Measurements from ENCODE around the gene CXCL1. TPM values are rescaled to one million over a fixed set of nuclear protein-coding genes. Genes with fewer than 3 reads are reported as not detected.

Gene CXCL1
- total RNA-seq, 2 donors from 2014 or later, result 17.1 to 52.7 TPM

DNA sequence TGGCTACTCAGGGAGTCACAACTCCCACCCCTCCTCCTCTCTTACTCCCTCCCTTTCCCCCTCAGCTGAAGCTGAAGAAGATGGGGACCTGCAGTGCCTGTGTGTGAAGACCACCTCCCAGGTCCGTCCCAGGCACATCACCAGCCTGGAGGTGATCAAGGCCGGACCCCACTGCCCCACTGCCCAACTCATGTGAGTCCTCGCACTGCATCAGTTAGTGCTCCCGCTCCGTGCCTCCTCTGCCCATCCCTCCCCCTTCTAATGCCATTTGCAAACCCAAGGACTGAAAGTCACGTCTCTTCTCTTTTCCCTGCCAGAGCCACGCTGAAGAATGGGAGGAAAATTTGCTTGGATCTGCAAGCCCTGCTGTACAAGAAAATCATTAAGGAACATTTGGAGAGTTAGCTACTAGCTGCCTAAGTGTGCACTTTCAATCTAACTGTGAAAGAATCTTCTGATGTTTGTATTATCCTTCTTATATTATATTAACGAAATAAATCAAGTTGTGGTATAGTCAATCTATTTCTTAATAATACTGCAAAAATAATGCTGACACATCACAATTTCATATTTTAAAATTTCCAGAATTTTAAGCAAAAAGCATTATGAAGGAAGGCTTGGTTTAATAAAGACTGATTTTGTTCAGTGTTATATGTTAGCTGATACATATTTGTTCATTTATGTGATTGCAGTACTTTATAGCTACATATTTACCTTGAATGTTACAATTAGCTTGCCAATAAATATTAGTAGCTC is 15.3 kb upstream of the CXCL1 start:
- WGBS, 2 donors, result 37 to 38% methylated on average over 8 of the region's 8 CpGs
- Histone ChIP-seq H3K9me3 (no peaks in the 10 kb centered on the region), H3K36me3 (replicated peaks in 1 of 2; ENCODE audit: insufficient read depth in 1 of 2, low read depth in 2 of 2) (no peaks in the 10 kb centered on the region), H3K4me1 (peaks cover 15% of the 10 kb centered on the region), H3K27me3 (no peaks in the 10 kb centered on the region), H3K4me3 (no peak overlapping the region), H3K27ac (no peak overlapping the region)
- DNase-seq, result no peak
- intact Hi-C loops (cut with DNase I), result no loop called here
- no peak for TF ChIP-seq POLR2A (IDR thresholded peaks at IDR 0.05)
- TF ChIP-seq, protein P1, sequence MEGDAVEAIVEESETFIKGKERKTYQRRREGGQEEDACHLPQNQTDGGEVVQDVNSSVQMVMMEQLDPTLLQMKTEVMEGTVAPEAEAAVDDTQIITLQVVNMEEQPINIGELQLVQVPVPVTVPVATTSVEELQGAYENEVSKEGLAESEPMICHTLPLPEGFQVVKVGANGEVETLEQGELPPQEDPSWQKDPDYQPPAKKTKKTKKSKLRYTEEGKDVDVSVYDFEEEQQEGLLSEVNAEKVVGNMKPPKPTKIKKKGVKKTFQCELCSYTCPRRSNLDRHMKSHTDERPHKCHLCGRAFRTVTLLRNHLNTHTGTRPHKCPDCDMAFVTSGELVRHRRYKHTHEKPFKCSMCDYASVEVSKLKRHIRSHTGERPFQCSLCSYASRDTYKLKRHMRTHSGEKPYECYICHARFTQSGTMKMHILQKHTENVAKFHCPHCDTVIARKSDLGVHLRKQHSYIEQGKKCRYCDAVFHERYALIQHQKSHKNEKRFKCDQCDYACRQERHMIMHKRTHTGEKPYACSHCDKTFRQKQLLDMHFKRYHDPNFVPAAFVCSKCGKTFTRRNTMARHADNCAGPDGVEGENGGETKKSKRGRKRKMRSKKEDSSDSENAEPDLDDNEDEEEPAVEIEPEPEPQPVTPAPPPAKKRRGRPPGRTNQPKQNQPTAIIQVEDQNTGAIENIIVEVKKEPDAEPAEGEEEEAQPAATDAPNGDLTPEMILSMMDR (IDR thresholded peaks at IDR 0.05), result no peak
- no peak for ATAC-seq

DNA sequence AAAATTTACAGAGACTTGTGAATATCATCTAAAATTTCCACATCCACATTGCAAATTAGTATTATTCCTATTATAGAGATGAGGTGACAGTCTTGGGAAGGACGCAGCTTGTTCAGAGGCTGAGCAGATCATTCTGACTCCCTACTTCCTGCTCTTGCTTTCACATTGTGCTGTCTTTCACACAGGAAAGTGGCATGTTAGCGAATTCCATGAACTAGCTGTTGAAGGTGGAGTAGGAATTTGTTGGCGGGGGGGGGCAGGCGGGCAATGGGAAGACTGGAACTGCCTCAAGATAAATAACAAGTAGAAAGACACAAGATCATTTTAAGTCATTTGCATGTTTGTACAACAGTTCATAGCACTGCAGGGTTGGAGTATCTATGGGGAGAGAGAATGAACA is 13.8 kb upstream of the CXCL1 start:
- ATAC-seq (peak; percentile 51), DNase-seq (peak in 1 of 4 donors; percentile 27)
- TF ChIP-seq, protein P1 (IDR thresholded peaks at IDR 0.05), result no peak
- no peak for TF ChIP-seq POLR2A (IDR thresholded peaks at IDR 0.05)
- intact Hi-C loops (cut with DNase I), result no loop called here
- Histone ChIP-seq H3K4me3 (no peak overlapping the region), H3K9me3 (no peaks in the 10 kb centered on the region), H3K4me1 (peaks cover 23% of the 10 kb centered on the region), H3K27me3 (no peaks in the 10 kb centered on the region), H3K36me3 (replicated peaks in 1 of 2; ENCODE audit: insufficient read depth in 1 of 2, low read depth in 2 of 2) (no peaks in the 10 kb centered on the region), H3K27ac (peak overlapping the region in 1 of 4 donors; percentile 60)
- 43 to 48% methylated on average over 4 of the region's 4 CpGs for WGBS, 2 donors

DNA sequence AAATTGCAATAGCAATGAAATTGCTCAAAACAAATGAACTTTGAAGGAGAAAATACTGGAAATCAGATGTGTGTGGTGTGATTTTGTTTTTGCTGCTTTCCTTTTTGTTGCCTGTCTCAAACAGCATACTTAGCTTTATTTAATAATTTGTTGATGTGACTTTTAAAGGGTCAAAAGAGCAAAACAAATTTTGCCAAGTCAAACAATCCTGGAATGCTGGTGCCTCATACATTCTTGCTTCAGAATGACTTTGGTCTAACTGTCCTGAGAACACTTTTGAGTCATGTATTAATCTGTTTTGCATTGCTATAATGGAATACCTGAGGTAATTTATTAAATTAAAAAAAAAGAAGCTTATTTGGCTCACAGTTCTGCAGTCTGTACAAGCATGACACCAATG is 12.7 kb upstream of the CXCL1 start:
- peak; percentile 73 for ATAC-seq
- intact Hi-C loops (cut with DNase I), result no loop called here
- TF ChIP-seq POLR2A (IDR thresholded peaks at IDR 0.05), result no peak
- TF ChIP-seq, protein P1 (IDR thresholded peaks at IDR 0.05), result no peak
- Histone ChIP-seq H3K36me3 (replicated peaks in 1 of 2; ENCODE audit: insufficient read depth in 1 of 2, low read depth in 2 of 2) (no peaks in the 10 kb centered on the region), H3K4me1 (peaks cover 23% of the 10 kb centered on the region), H3K9me3 (no peaks in the 10 kb centered on the region), H3K4me3 (no peak overlapping the region), H3K27ac (peak overlapping the region in 2 of 4 donors; percentile 56 to 60), H3K27me3 (no peaks in the 10 kb centered on the region)
- no peak for DNase-seq

DNA sequence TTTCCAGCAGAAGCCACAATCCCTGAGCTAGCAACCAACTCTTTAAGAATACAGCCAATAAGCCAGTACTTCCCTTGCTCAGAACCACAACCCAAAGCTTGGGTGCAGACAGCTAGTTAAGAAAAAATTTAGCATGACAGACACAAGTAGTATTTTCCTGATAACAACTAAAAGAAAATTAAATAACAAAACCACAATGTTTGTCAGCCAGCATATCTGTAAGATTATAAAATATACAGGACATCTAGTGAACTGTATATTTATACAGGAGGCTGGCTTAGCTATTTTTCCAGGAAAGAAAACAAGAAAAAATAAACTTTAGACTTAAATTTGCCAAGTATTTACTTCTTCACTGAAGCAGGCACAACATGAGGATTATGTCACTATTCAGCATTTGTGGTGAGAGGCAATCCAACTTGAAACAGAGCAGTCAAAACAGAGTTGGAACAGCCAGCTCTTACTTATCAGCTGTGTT is 9.5 kb upstream of the CXCL1 start:
- ATAC-seq, result no peak
- Histone ChIP-seq H3K4me1 (peaks cover 12% of the 10 kb centered on the region), H3K27ac (no peak overlapping the region), H3K9me3 (no peaks in the 10 kb centered on the region), H3K4me3 (no peak overlapping the region), H3K36me3 (replicated peaks in 1 of 2; ENCODE audit: insufficient read depth in 1 of 2, low read depth in 2 of 2) (no peaks in the 10 kb centered on the region), H3K27me3 (no peaks in the 10 kb centered on the region)
- no peak for DNase-seq
- TF ChIP-seq, protein P1 (IDR thresholded peaks at IDR 0.05), result no peak
- no peak for TF ChIP-seq POLR2A (IDR thresholded peaks at IDR 0.05)
- intact Hi-C loops (cut with DNase I), result loop anchor here (10.0 kb wide), 2 partner anchors 135 to 195 kb away; no protein-coding TSS in a partner anchor

DNA sequence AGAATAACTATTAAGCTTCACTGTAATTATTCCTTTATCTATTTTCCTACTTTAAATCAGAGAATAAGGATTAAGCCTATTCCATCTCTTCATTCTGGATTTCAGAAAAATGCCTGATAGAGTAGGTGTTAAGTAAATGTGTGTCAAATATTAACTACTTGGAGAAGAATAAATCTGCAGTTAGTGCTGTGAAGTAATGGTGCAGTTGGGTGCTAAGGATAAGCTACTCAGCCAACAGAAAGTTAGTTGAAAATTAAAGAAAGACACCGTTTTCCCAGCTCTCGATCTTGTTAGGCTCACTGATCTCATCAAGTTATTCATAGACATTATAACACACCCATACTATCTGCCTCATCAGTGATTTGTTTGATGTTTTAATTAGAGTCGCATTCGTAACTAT is 9.0 kb upstream of the CXCL1 start:
- TF ChIP-seq, protein P1 (IDR thresholded peaks at IDR 0.05), result no peak
- no peak for TF ChIP-seq POLR2A (IDR thresholded peaks at IDR 0.05)
- no peaks in the 10 kb centered on the region for H3K9me3 ChIP-seq
- no peak for DNase-seq
- H3K4me3 ChIP-seq, result no peak overlapping the region
- H3K27me3 ChIP-seq, result no peaks in the 10 kb centered on the region
- intact Hi-C loops (cut with DNase I), result loop anchor here (10.0 kb wide), 2 partner anchors 135 to 195 kb away; no protein-coding TSS in a partner anchor
- no peak overlapping the region for H3K27ac ChIP-seq
- no peak for ATAC-seq
- peaks cover 12% of the 10 kb centered on the region for H3K4me1 ChIP-seq
- H3K36me3 ChIP-seq (replicated peaks in 1 of 2; ENCODE audit: insufficient read depth in 1 of 2, low read depth in 2 of 2), result no peaks in the 10 kb centered on the region
- WGBS, 2 donors, result 40 to 42% methylated on average over 4 of the region's 4 CpGs

Measured in body of pancreas (tissue), 4 donors.